Fibroblast of lung (primary cell): ENCODE measurements around the gene PLEKHG4B. TPM values are rescaled to one million over a fixed set of nuclear protein-coding genes. Genes with fewer than 3 reads are reported as not detected.

Experiments used
- DNase-seq, 2 donors: peaks; one replicate each; pipeline versions ENCODE4 v3.0.0 to v3.0.0-alpha.2; 2010; ENCODE audit warnings: low read depth in 2 of 2
- H2AFZ ChIP-seq: 2 replicates; pipeline ENCODE4 v1.5.1; 2012; ENCODE audit warnings: low read length, control low read depth, inconsistent platforms
- H3K27ac ChIP-seq: 2 replicates; pipeline ENCODE4 v1.5.1; 2011; ENCODE audit warnings: low read length, control low read depth; ENCODE audit not compliant: insufficient read depth
- H3K27me3 ChIP-seq: 2 replicates; pipeline ENCODE4 v1.5.1; 2011; ENCODE audit warnings: mild to moderate bottlenecking, low read length; ENCODE audit not compliant: control insufficient read depth, insufficient read depth
- H3K36me3 ChIP-seq: 2 replicates; pipeline ENCODE4 v1.5.1; 2011; ENCODE audit warnings: low read length; ENCODE audit not compliant: control insufficient read depth, insufficient read depth
- H3K4me1 ChIP-seq: 2 replicates; pipeline ENCODE4 v1.5.1; 2011; ENCODE audit warnings: low read length; ENCODE audit not compliant: control insufficient read depth, insufficient read depth; ENCODE audit errors: extremely low read depth
- H3K4me2 ChIP-seq: 2 replicates; pipeline ENCODE4 v1.5.1; 2011; ENCODE audit warnings: low read length, control low read depth; ENCODE audit not compliant: insufficient read depth; ENCODE audit errors: extremely low read depth
- H3K4me3 ChIP-seq, 4 experiments: fragments of 200-600 bp in 1 of 4; sonication (generic) in 1 of 4; replicated peaks in 1 of 4; 2 replicates each; pipeline ENCODE4 v1.5.1; 2011 to 2016; ENCODE audit warnings: low read length in 4 of 4, low read depth in 3 of 4, mild to moderate bottlenecking in 3 of 4, control low read depth in 2 of 4, inconsistent platforms in 1 of 4, mixed read lengths in 1 of 4; ENCODE audit not compliant: insufficient read depth in 1 of 4; ENCODE audit errors: control extremely low read depth in 1 of 4
- H3K79me2 ChIP-seq: 2 replicates; pipeline ENCODE4 v1.5.1; 2012; ENCODE audit warnings: mild to moderate bottlenecking, low read length, inconsistent platforms; ENCODE audit not compliant: control insufficient read depth, insufficient read depth
- H3K9ac ChIP-seq: 2 replicates; pipeline ENCODE4 v1.5.1; 2011; ENCODE audit warnings: mild to moderate bottlenecking, low read length, control low read depth; ENCODE audit not compliant: insufficient read depth
- H3K9me3 ChIP-seq: 2 replicates; pipeline ENCODE4 v1.5.1; 2012; ENCODE audit warnings: low read depth, low read length; ENCODE audit not compliant: control insufficient read depth, insufficient read depth
- H4K20me1 ChIP-seq: 2 replicates; pipeline ENCODE4 v1.5.1; 2011; ENCODE audit warnings: low read length; ENCODE audit not compliant: control insufficient read depth, insufficient read depth; ENCODE audit errors: extremely low read depth
- CTCF ChIP-seq, 2 donors: IDR thresholded peaks in 1 of 2; conservative IDR thresholded peaks in 1 of 2; 1 replicate in 1 of 2; 2 replicates in 1 of 2; pipeline ENCODE4 v1.5.1; 2011 to 2012; ENCODE audit warnings: low read length in 2 of 2, control low read depth in 1 of 2, inconsistent platforms in 1 of 2, low read depth in 1 of 2, mild to moderate bottlenecking in 1 of 2
- EZH2 ChIP-seq: IDR thresholded peaks from 2 replicates; pipeline ENCODE4 v1.5.1; 2012; ENCODE audit warnings: low read length, control low read depth, mild to moderate bottlenecking; ENCODE audit errors: missing control alignments
- polyA plus RNA-seq, 2 donors: library from polyadenylated mRNA; depleted of rRNA in 1 of 2; stranded (reverse) in 1 of 2; unstranded in 1 of 2; fragments of >200 nt; gene quantifications; 2 replicates each; pipeline ENCODE4 v1.2.1, GENCODE V29; 2011 to 2012; ENCODE audit warnings: missing spikeins in 1 of 2
- total RNA-seq: library from RNA; depleted of rRNA; stranded (reverse); fragments of >200 nt; gene quantifications from 2 replicates; pipeline ENCODE4 v1.2.1, GENCODE V29; 2014

PLEKHG4B gene
- total and polyA plus RNA-seq, 2 donors (not counting 1 experiment from before 2014, with no cell fraction given), result under 0.01 to 0.08 TPM

DNA sequence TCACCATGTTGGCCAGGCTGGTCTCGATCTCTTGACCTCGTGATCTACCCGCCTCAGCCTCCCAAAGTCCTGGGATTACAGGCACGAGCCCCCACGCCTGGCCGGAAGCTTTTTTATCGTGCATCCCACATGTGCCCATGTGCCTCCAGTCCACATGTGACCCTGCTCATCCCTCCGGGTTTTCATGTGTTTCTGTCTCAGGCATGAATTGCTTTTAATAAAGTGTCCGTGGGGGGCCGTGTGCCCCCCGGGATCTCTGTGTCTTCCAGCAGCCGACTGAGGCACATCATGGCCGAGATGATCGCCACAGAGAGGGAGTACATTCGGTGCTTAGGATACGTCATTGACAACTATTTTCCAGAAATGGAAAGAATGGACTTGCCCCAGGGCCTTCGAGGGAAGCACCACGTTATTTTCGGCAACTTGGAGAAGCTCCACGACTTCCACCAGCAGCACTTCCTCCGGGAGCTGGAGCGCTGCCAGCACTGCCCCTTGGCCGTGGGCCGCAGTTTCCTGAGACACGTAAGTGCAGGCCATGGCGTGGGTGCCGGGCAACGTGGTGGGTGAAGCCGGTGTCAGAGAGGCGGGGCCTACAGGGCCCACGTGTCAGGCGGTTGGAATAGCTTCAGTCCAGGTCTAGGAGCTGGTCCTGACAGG lies 77.2 kb downstream of the PLEKHG4B start:
- Histone ChIP-seq H3K4me2 (no peak overlapping the region), H3K4me1 (peaks cover 18% of the 10 kb centered on the region), H3K36me3 (no peaks in the 10 kb centered on the region), H3K79me2 (no peaks in the 10 kb centered on the region), H3K27me3 (no peaks in the 10 kb centered on the region), H3K9me3 (no peaks in the 10 kb centered on the region), H3K27ac (peak overlapping the region; percentile 96), H3K9ac (peak overlapping the region; percentile 30), H2AFZ (peak overlapping the region; percentile 44), H4K20me1 (no peaks in the 10 kb centered on the region), H3K4me3 (no peak overlapping the region)
- TF ChIP-seq EZH2 (no peak), CTCF (conservative IDR thresholded peaks at IDR 0.05 in 1 of 2, IDR thresholded peaks at IDR 0.05 in 1 of 2; ENCODE audit: low read depth in 1 of 2, low read length in 2 of 2) (no peak)
- peak; percentile 84 to 93 for DNase-seq

GRCh38 chr5:169728-170094 lies 77.7 kb downstream of the PLEKHG4B start:
- no peak overlapping the region for H3K4me3 ChIP-seq
- no peaks in the 10 kb centered on the region for H3K27me3 ChIP-seq
- TF ChIP-seq EZH2, result no peak
- no peak for TF ChIP-seq CTCF (conservative IDR thresholded peaks at IDR 0.05 in 1 of 2, IDR thresholded peaks at IDR 0.05 in 1 of 2; ENCODE audit: low read depth in 1 of 2, low read length in 2 of 2)
- H4K20me1 ChIP-seq, result no peaks in the 10 kb centered on the region
- no peak overlapping the region for H3K9ac ChIP-seq
- DNase-seq, result no peak
- H3K27ac ChIP-seq, result peak overlapping the region; percentile 96
- H3K36me3 ChIP-seq, result no peaks in the 10 kb centered on the region
- H3K4me2 ChIP-seq, result no peak overlapping the region
- peaks cover 18% of the 10 kb centered on the region for H3K4me1 ChIP-seq
- no peaks in the 10 kb centered on the region for H3K79me2 ChIP-seq
- H2AFZ ChIP-seq, result peak overlapping the region; percentile 11
- no peaks in the 10 kb centered on the region for H3K9me3 ChIP-seq

- H3K4me1 ChIP-seq, result peaks cover 18% of the 10 kb centered on the region
- no peaks in the 10 kb centered on the region for H3K9me3 ChIP-seq
- H3K36me3 ChIP-seq, result no peaks in the 10 kb centered on the region
- H2AFZ ChIP-seq, result no peak overlapping the region
- no peak overlapping the region for H3K4me3 ChIP-seq
- H3K9ac ChIP-seq, result no peak overlapping the region
- no peak overlapping the region for H3K27ac ChIP-seq
- DNase-seq, result no peak
- H3K4me2 ChIP-seq, result no peak overlapping the region
- TF ChIP-seq EZH2 (no peak), CTCF (conservative IDR thresholded peaks at IDR 0.05 in 1 of 2, IDR thresholded peaks at IDR 0.05 in 1 of 2; ENCODE audit: low read depth in 1 of 2, low read length in 2 of 2) (no peak)
- H3K79me2 ChIP-seq, result no peaks in the 10 kb centered on the region
- no peaks in the 10 kb centered on the region for H4K20me1 ChIP-seq
- no peaks in the 10 kb centered on the region for H3K27me3 ChIP-seq
Measured at GRCh38 chr5:170971-171800, 79.2 kb downstream of the PLEKHG4B start.
